GM10847 (cell line): ENCODE results near the gene GGA3.

Source experiments
- POLR2A ChIP-seq: IDR thresholded peaks from 2 replicates; pipeline ENCODE4 v1.6.1; 2011; ENCODE audit not compliant: insufficient read length; ENCODE audit errors: extremely low read depth

The GGA3 gene

GRCh38 chr17:75205037-75205792 lies 56.2 kb downstream of the GGA3 start, which contains the start of gene NUP85:
TSS of gene NUP85 (plus strand) at chr17:75205679. CDS start at chr17:75205762, 83 bp downstream.
- TF ChIP-seq POLR2A = peak; percentile 58

- TF ChIP-seq POLR2A = no peak
These were observed 61.4 kb downstream of the GGA3 start for GRCh38 chr17:75199886-75200618.

GRCh38 chr17:75194879-75195278 lies 66.5 kb downstream of the GGA3 start:
- no peak for TF ChIP-seq POLR2A

- no peak for TF ChIP-seq POLR2A
These were observed 69.8 kb downstream of the GGA3 start for GRCh38 chr17:75191584-75191983.

GRCh38 chr17:75188614-75189013 lies 72.8 kb downstream of the GGA3 start:
- no peak for TF ChIP-seq POLR2A
